ENCODE data around the gene NALCN. TPM values are rescaled to one million over a fixed set of nuclear protein-coding genes. Genes with fewer than 3 reads are reported as not detected.

Gene NALCN
- polyA plus RNA-seq, 1 donor: 1.6 TPM

GRCh38 chr13:101121608-101122007, 294.7 kb downstream of the NALCN start:
- DNase-seq: no peak

- no peak for DNase-seq
Observed at GRCh38 chr13:101120007-101120406, 296.3 kb downstream of the NALCN start.

GRCh38 chr13:101116826-101117225, 299.5 kb downstream of the NALCN start:
- DNase-seq: no peak

GRCh38 chr13:101116341-101116740, 300.0 kb downstream of the NALCN start:
- DNase-seq: no peak

- no peak for DNase-seq
Observed at GRCh38 chr13:101115762-101116171, 300.5 kb downstream of the NALCN start.

GRCh38 chr13:101111894-101112293, 304.4 kb downstream of the NALCN start:
- no peak for DNase-seq

- DNase-seq: no peak
Observed at GRCh38 chr13:101109005-101109404, 307.3 kb downstream of the NALCN start.

- DNase-seq: no peak
Observed at GRCh38 chr13:101098873-101099272, 317.4 kb downstream of the NALCN start.

- DNase-seq: no peak
Observed at GRCh38 chr13:101092985-101093384, 323.3 kb downstream of the NALCN start.

- no peak for DNase-seq
Observed at GRCh38 chr13:101090287-101090686, 326.0 kb downstream of the NALCN start.

GRCh38 chr13:101085551-101085950, 330.8 kb downstream of the NALCN start:
- no peak for DNase-seq

- no peak for DNase-seq
Observed at GRCh38 chr13:101082441-101082840, 333.9 kb downstream of the NALCN start.

GRCh38 chr13:101080616-101081015, 335.7 kb downstream of the NALCN start:
- no peak for DNase-seq

GRCh38 chr13:101065329-101065728, 351.0 kb downstream of the NALCN start:
- DNase-seq: no peak

- DNase-seq: peak; percentile 25
Observed at GRCh38 chr13:101059793-101060192, 356.5 kb downstream of the NALCN start.

GRCh38 chr13:101058841-101059240, 357.5 kb downstream of the NALCN start:
- no peak for DNase-seq

- DNase-seq: no peak
Observed at GRCh38 chr13:101053301-101054093, 362.8 kb downstream of the NALCN start.

- no peak for DNase-seq
Observed at GRCh38 chr13:101049166-101049850, 367.0 kb downstream of the NALCN start.

GRCh38 chr13:101036546-101036945, 379.8 kb downstream of the NALCN start:
- no peak for DNase-seq

- no peak for DNase-seq
Observed at GRCh38 chr13:101035119-101035620, 381.1 kb downstream of the NALCN start.

- no peak for DNase-seq
Observed at GRCh38 chr13:101026736-101027398, 389.4 kb downstream of the NALCN start.

- DNase-seq: no peak
Observed at GRCh38 chr13:101026328-101026727, 390.0 kb downstream of the NALCN start.

GRCh38 chr13:101025925-101026324, 390.4 kb downstream of the NALCN start:
- DNase-seq: no peak

All from left kidney (tissue), 2 donors.